K562 (cell line): ENCODE data around the gene CHMP2A. TPM values are rescaled to one million over a fixed set of nuclear protein-coding genes. Genes with fewer than 3 reads are reported as not detected.

Experiments used
- BRD4 ChIP-seq: fragments of 200-600 bp; sonication (generic); IDR thresholded peaks from 2 replicates; pipeline ENCODE4 v1.6.1; 2017; ENCODE audit warnings: inconsistent platforms
- BRD9 ChIP-seq: fragments of 450-650 bp; IDR thresholded peaks from 2 replicates; pipeline ENCODE4 v1.6.1; 2018; ENCODE audit warnings: low read depth; ENCODE audit not compliant: partially characterized antibody
- CBFA2T3 ChIP-seq: fragments of 450-650 bp; IDR thresholded peaks from 2 replicates; pipeline ENCODE4 v1.6.1; 2017
- CREB3L1 ChIP-seq: fragments of 450-650 bp; IDR thresholded peaks from 2 replicates; pipeline ENCODE4 v1.6.1; 2014; ENCODE audit warnings: low read depth, mild to moderate bottlenecking, moderate library complexity, borderline replicate concordance
- E2F8 ChIP-seq: fragments of 450-650 bp; IDR thresholded peaks from 2 replicates; pipeline ENCODE4 v1.7.1; 2018; ENCODE audit warnings: mild to moderate bottlenecking, low read depth; ENCODE audit not compliant: partially characterized antibody
- MYBL2 ChIP-seq, 2 experiments: fragments of 450-650 bp in 1 of 2; sonication (generic) in 1 of 2; formaldehyde crosslinking in 1 of 2; IDR thresholded peaks; 2 replicates each; pipeline versions ENCODE4 v1.6.1 to v1.8.1; 2017 to 2022; ENCODE audit warnings: borderline replicate concordance in 1 of 2, inconsistent platforms in 1 of 2, low read depth in 1 of 2, mild to moderate bottlenecking in 1 of 2, missing genetic modification reagents in 1 of 2, moderate library complexity in 1 of 2
- NKRF ChIP-seq: fragments of 450-650 bp; IDR thresholded peaks from 2 replicates; pipeline ENCODE4 v1.6.1; 2016; ENCODE audit warnings: borderline replicate concordance
- PML ChIP-seq: IDR thresholded peaks from 2 replicates; pipeline ENCODE4 v1.6.1; 2012; ENCODE audit warnings: low read length, inconsistent platforms
- RBM14 ChIP-seq: fragments of 200-400 bp; formaldehyde crosslinking; IDR thresholded peaks from 2 replicates; pipeline ENCODE4 v1.6.1; 2018; ENCODE audit warnings: low read depth, mild to moderate bottlenecking, low read length, moderate library complexity, borderline replicate concordance; ENCODE audit not compliant: insufficient read depth
- RFX5 ChIP-seq: IDR thresholded peaks from 2 replicates; pipeline ENCODE4 v1.6.1; 2011; ENCODE audit warnings: low read depth, mild to moderate bottlenecking, improper control_type of control experiment, low read length
- ZBTB7A ChIP-seq: IDR thresholded peaks from 2 replicates; pipeline ENCODE4 v1.6.1; 2011; ENCODE audit warnings: low read depth, mild to moderate bottlenecking, low read length, moderate library complexity, borderline replicate concordance; ENCODE audit not compliant: control insufficient read depth
- ZNF507 ChIP-seq: conservative IDR thresholded peaks from 2 replicates; pipeline ENCODE4 v1.6.1; 2017; ENCODE audit warnings: missing genetic modification characterization, missing compliant biosample characterization
- polyA plus RNA-seq, 8 experiments: library from polyadenylated mRNA; depleted of rRNA in 4 of 8; stranded (reverse) in 5 of 8; unstranded in 3 of 8; fragments of >200 nt; fragmentation: Nextera tagmentation in 2 of 8; fragmentation: Illumina TruSeq in 1 of 8; extraction: Ambion mirVana in 2 of 8; extraction: Trizol in 1 of 8; gene quantifications; 2 replicates each; pipeline versions ENCODE4 v1.2.1 to v1.2.3, GENCODE V29; 2011 to 2014; ENCODE audit warnings: inconsistent platforms in 1 of 8, missing spikeins in 1 of 8
- total RNA-seq, 7 experiments: library from RNA; depleted of rRNA in 6 of 7; stranded (reverse); fragments of >200 nt in 6 of 7; fragmentation: Illumina TruSeq in 2 of 7; extraction: Trizol in 2 of 7; gene quantifications; 2 replicates each; pipeline versions ENCODE4 v1.2.1 to v1.2.3, GENCODE V29; 2011 to 2021; ENCODE audit warnings: low replicate concordance in 1 of 7
- TF ChIP-seq, protein P1 (sequence below): fragments of 450-650 bp; IDR thresholded peaks from 2 replicates; pipeline ENCODE4 v1.6.1; 2018; ENCODE audit warnings: mild to moderate bottlenecking, low read depth; ENCODE audit not compliant: partially characterized antibody

The CHMP2A gene
- total and polyA plus RNA-seq, 9 of the 15 experiments (the other 6 are each of a cell fraction or from before 2014, with no cell fraction given): 57.6 to 159 (median 87.2) TPM

DNA sequence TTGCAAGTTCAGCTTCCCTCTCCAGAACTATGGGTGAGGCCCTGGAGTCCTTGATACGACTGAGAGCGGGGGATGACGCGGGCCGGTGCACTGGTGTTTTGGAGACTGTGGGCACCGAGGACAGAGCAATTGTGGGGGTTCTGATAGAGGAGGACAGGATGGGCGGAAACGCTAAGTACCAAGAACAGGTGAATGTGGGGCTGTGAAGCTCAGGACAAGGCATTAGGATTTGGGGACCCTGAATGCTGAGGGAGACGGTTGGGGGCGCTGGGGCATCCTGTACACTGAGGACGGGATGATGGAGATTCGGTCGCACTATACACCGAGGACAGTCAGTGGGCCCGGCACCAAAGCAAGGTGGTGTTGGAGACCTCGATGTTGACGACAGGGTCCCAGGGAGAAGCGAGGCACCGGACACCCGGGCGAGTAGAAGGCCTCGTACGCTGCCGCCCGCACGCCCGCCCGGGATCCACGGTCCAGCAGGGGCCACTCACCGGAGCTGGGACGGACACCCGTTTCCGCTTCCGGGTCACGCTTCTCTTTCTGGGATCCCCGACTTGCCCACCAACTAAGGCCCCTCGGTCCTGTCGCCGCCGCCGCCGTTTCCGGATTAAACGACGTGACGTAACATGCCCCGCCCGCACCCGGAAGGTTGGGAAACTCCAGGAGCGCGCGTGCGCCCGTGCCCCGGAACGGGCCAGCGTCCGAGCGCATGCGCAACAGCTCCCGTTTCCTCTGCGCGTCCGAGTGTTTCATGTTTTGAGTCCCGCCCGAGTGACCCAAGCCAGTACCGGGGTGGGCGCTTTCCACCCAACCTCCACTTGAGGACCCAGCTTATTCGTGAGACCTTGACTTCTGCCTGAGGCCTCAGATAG lies at the start of gene CHMP2A (continued):
- TF ChIP-seq NKRF (peak; percentile 86; the same call in 1 of the 2 replicates), BRD4 (no peak), CREB3L1 (peak; percentile 78), ZNF507 (tag) (no peak), RBM14 (no peak), BRD9 (no peak), RFX5 (0 out of 2 replicates have a peak, but pooled peaks have one; percentile 47), E2F8 (peak; percentile 93), ZBTB7A (peak; percentile 91; the same call in 1 of the 2 replicates), CBFA2T3 (no peak), MYBL2 (IDR thresholded peaks at IDR 0.05; ENCODE audit: low read depth) (no peak), MYBL2 (CRISPR knock-in tag; IDR thresholded peaks at IDR 0.05; ENCODE audit: borderline replicate concordance) (no peak), PML (peak; percentile 32; the same call in 1 of the 2 replicates)
- TF ChIP-seq, protein P1, sequence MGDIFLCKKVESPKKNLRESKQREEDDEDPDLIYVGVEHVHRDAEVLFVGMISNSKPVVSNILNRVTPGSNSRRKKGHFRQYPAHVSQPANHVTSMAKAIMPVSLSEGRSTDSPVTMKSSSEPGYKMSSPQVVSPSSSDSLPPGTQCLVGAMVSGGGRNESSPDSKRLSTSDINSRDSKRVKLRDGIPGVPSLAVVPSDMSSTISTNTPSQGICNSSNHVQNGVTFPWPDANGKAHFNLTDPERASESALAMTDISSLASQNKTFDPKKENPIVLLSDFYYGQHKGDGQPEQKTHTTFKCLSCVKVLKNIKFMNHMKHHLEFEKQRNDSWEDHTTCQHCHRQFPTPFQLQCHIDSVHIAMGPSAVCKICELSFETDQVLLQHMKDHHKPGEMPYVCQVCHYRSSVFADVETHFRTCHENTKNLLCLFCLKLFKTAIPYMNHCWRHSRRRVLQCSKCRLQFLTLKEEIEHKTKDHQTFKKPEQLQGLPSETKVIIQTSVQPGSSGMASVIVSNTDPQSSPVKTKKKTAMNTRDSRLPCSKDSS: no peak
